HepG2 (cell line): ENCODE results near the gene ANTXR1. TPM values are rescaled to one million over a fixed set of nuclear protein-coding genes. Genes with fewer than 3 reads are reported as not detected.
A peak's percentile ranks its signal among the peaks of the same experiment; 100 is the strongest.

Experiments
- ATAC-seq: fragments of 200-7000 bp; cut with Tn5 transposase; 3 replicates; pipeline ENCODE4 v1.9.1; 2020; ENCODE audit warnings: mild to moderate bottlenecking, moderate library complexity
- BruUV-seq: library from RNA; stranded (reverse); fragments of 400-500 nt; replicated peaks from 2 replicates; lab custom pipeline; 2021; lab: Mats Ljungman, UMichigan
- CTCF ChIA-PET: fragments of 300-600 bp; formaldehyde crosslinking; extraction: SDS; loops from one replicate; lab custom pipeline; 2021; ENCODE audit warnings: low total read pairs, inconsistent platforms, low intra/inter-chr PET ratio; lab: Yijun Ruan, JAX
- POLR2A ChIA-PET: fragments of 350-600 bp; sonication (Branson Sonifier 250); formaldehyde crosslinking; loops from one replicate; lab custom pipeline; 2020; ENCODE audit warnings: antibody characterized with exemption, inconsistent platforms; lab: Yijun Ruan, JAX
- DNase-seq: peaks from one replicate; pipeline ENCODE4 v3.0.0-alpha.2; 2015; ENCODE audit warnings: low spot score
- FAIRE-seq: peaks from 3 replicates; lab custom pipeline; 2011; peaks lifted over from hg19 to GRCh38; lab: Jason Lieb, UNC
- H2AFZ ChIP-seq: one replicate; pipeline ENCODE4 v1.6.1; 2011; ENCODE audit warnings: low read length, inconsistent platforms
- H3K27ac ChIP-seq: fragments of 300-600 bp; 3 replicates; pipeline ENCODE4 v1.8.0; 2011; ENCODE audit warnings: mixed run types, mild to moderate bottlenecking, mixed read lengths, low read length, inconsistent platforms; ENCODE audit not compliant: insufficient read depth; ENCODE audit errors: extremely low read length
- H3K27me3 ChIP-seq, 2 experiments: fragments of 200-600 bp in 1 of 2; 2 replicates in 1 of 2; 3 replicates in 1 of 2; pipeline versions ENCODE4 v1.6.0 to v1.8.0; 2011; ENCODE audit warnings: low read length in 2 of 2, mild to moderate bottlenecking in 2 of 2, moderate library complexity in 2 of 2, inconsistent platforms in 1 of 2; ENCODE audit not compliant: insufficient read depth in 2 of 2, control insufficient read depth in 1 of 2
- H3K36me3 ChIP-seq, 2 experiments: fragments of 200-600 bp in 1 of 2; replicated peaks in 1 of 2; 2 replicates in 1 of 2; 3 replicates in 1 of 2; pipeline versions ENCODE4 v1.5.1 to v1.8.0; 2011; ENCODE audit warnings: low read length in 2 of 2, inconsistent platforms in 1 of 2; ENCODE audit not compliant: insufficient read depth in 2 of 2, control insufficient read depth in 1 of 2
- H3K4me1 ChIP-seq: 2 replicates; pipeline ENCODE4 v1.5.1; 2012; ENCODE audit warnings: low read length, inconsistent platforms; ENCODE audit not compliant: insufficient read depth
- H3K4me2 ChIP-seq: 2 replicates; pipeline ENCODE4 v1.6.0; 2011; ENCODE audit warnings: low read depth, low read length, inconsistent platforms
- H3K4me3 ChIP-seq, 3 experiments: fragments of 200-600 bp in 1 of 3; sonication (generic), shearing (Covaris generic) in 1 of 3; replicated peaks in 1 of 3; 2 replicates each; pipeline ENCODE4 v1.5.1; 2011 to 2016; ENCODE audit warnings: low read length in 3 of 3, inconsistent platforms in 2 of 3, low read depth in 2 of 3, mild to moderate bottlenecking in 2 of 3, control low read depth in 1 of 3, mixed read lengths in 1 of 3; ENCODE audit not compliant: insufficient read depth in 1 of 3
- H3K79me2 ChIP-seq: one replicate; pipeline ENCODE4 v1.6.1; 2011; ENCODE audit warnings: low read length, inconsistent platforms; ENCODE audit not compliant: insufficient read depth
- H3K9ac ChIP-seq: 2 replicates; pipeline ENCODE4 v1.6.0; 2011; ENCODE audit warnings: mild to moderate bottlenecking, low read depth, low read length, inconsistent platforms; ENCODE audit not compliant: insufficient read depth
- H3K9me3 ChIP-seq: 2 replicates; pipeline ENCODE4 v1.5.1; 2012; ENCODE audit warnings: mild to moderate bottlenecking, low read length
- H4K20me1 ChIP-seq: 2 replicates; pipeline ENCODE4 v1.6.0; 2011; ENCODE audit warnings: inconsistent platforms, mild to moderate bottlenecking, low read length, moderate library complexity; ENCODE audit not compliant: insufficient read depth
- ATF4 ChIP-seq, 2 experiments: fragments of 450-650 bp in 1 of 2; sonication (generic) in 1 of 2; formaldehyde crosslinking; IDR thresholded peaks; 2 replicates each; pipeline versions ENCODE4 v1.5.0 to v1.8.0; 2020 to 2022; ENCODE audit warnings: mild to moderate bottlenecking in 1 of 2, missing genetic modification reagents in 1 of 2
- PAX8 ChIP-seq: sonication (generic); formaldehyde crosslinking; IDR thresholded peaks from 2 replicates; pipeline ENCODE4 v1.8.0; 2022; ENCODE audit warnings: mild to moderate bottlenecking, missing genetic modification reagents, borderline replicate concordance
- PCBP2 ChIP-seq: fragments of 200-400 bp; formaldehyde crosslinking; optimal IDR thresholded peaks from 2 replicates; pipeline ENCODE3; 2018; ENCODE audit warnings: low read length, low read depth; ENCODE audit not compliant: poor library complexity, severe bottlenecking
- PLRG1 ChIP-seq: fragments of 450-650 bp; conservative IDR thresholded peaks from 2 replicates; pipeline ENCODE4 v1.6.1; 2016
- PPARG ChIP-seq: conservative IDR thresholded peaks from 2 replicates; pipeline ENCODE4 v1.6.1; 2016; ENCODE audit warnings: missing biosample characterization, missing genetic modification reagents
- SAFB2 ChIP-seq: sonication (generic); formaldehyde crosslinking; IDR thresholded peaks from 2 replicates; pipeline ENCODE4 v1.5.1; 2020; ENCODE audit warnings: missing genetic modification reagents, low read depth, mild to moderate bottlenecking, borderline replicate concordance
- TSC22D2 ChIP-seq: sonication (generic); formaldehyde crosslinking; IDR thresholded peaks from 2 replicates; pipeline ENCODE4 v1.5.1; 2020; ENCODE audit warnings: missing genetic modification reagents, mild to moderate bottlenecking, borderline replicate concordance
- ZNF782 ChIP-seq: sonication (generic); formaldehyde crosslinking; IDR thresholded peaks from 2 replicates; pipeline ENCODE4 v1.4.0; 2020; ENCODE audit warnings: missing genetic modification reagents, mild to moderate bottlenecking, borderline replicate concordance
- ZNF816 ChIP-seq: sonication (generic); formaldehyde crosslinking; IDR thresholded peaks from 2 replicates; pipeline ENCODE4 v1.8.0; 2022; ENCODE audit warnings: missing genetic modification reagents, mild to moderate bottlenecking, borderline replicate concordance
- WGBS: methylation state at CpG from one replicate; pipeline ENCODE4 v1.1.6; 2017; ENCODE audit warnings: low lambda C conversion rate; 5-methylcytosine and 5-hydroxymethylcytosine counted together
- in situ Hi-C: cut with HindIII; loops from 2 replicates; pipeline ENCODE4 v1.10.0; 2017; ENCODE audit warnings: low pct_unique_long_range_greater_than_20kb; ENCODE audit not compliant: extremely low pct_ligation_motif_present
- intact Hi-C: fragments of 100-400 bp; cut with micrococcal nuclease; formaldehyde crosslinking; loops from one replicate; pipeline ENCODE4 v1.10.0; 2022; ENCODE audit not compliant: unreplicated experiment
- polyA plus RNA-seq, 8 experiments: library from polyadenylated mRNA; depleted of rRNA in 3 of 8; stranded (reverse) in 7 of 8; unstranded in 1 of 8; fragments of >200 nt; fragmentation: Illumina TruSeq in 4 of 8; extraction: Trizol in 4 of 8; gene quantifications; 2 replicates each; pipeline versions ENCODE4 v1.2.1 to v1.2.3, GENCODE V29; 2011 to 2016; ENCODE audit warnings: low read depth in 4 of 8, missing spikeins in 1 of 8, mixed read lengths in 1 of 8; ENCODE audit not compliant: insufficient read depth in 1 of 8
- total RNA-seq, 5 experiments: library from RNA; depleted of rRNA; stranded (reverse); fragments of >200 nt; fragmentation: Illumina TruSeq; extraction: Trizol; gene quantifications; 2 replicates each; pipeline ENCODE4 v1.2.3, GENCODE V29; 2016; ENCODE audit warnings: low read depth in 1 of 5
- TF ChIP-seq, protein P1 (sequence below): sonication (generic); formaldehyde crosslinking; IDR thresholded peaks from 2 replicates; pipeline ENCODE4 v1.5.1; 2020; ENCODE audit warnings: mild to moderate bottlenecking, missing genetic modification reagents

The ANTXR1 gene
- total and polyA plus RNA-seq, 2 of the 13 experiments (the other 11 are each of a cell fraction or from before 2014, with no cell fraction given): 4.5 to 12.7 TPM

DNA sequence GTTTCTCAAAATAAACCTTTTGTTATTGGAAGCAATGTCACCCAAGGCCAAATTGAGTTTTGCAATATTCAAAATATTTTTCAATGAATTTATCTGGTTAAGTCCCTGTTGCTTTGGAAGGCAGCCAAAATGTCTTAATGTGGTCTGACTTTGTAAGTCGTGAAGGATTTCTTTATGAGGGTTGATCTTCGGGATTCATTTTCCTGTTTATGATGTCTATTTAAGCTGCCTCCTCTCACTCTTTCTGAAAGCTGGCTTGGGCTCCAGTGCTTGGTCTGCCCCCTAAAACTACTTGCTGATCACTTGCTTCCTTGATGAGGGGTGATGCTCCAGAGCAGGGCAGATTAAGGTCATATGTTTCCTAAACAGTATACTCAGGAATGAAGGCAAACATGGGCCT, 141.1 kb downstream of the ANTXR1 start:
- WGBS: 65% methylated on average over 2 of the region's 2 CpGs
- no peaks in the 10 kb centered on the region for H3K9me3 ChIP-seq
- no peaks in the 10 kb centered on the region for H3K27me3 ChIP-seq
- FAIRE-seq: peak; percentile 28
- CTCF ChIA-PET: no interaction called here
- in situ Hi-C loops: no loop called here
- BruUV-seq: no TSS peak
- H4K20me1 ChIP-seq: no peaks in the 10 kb centered on the region
- no peak overlapping the region for H2AFZ ChIP-seq
- POLR2A ChIA-PET: no interaction called here
- intact Hi-C loops: no loop called here
- TF ChIP-seq, protein P1, sequence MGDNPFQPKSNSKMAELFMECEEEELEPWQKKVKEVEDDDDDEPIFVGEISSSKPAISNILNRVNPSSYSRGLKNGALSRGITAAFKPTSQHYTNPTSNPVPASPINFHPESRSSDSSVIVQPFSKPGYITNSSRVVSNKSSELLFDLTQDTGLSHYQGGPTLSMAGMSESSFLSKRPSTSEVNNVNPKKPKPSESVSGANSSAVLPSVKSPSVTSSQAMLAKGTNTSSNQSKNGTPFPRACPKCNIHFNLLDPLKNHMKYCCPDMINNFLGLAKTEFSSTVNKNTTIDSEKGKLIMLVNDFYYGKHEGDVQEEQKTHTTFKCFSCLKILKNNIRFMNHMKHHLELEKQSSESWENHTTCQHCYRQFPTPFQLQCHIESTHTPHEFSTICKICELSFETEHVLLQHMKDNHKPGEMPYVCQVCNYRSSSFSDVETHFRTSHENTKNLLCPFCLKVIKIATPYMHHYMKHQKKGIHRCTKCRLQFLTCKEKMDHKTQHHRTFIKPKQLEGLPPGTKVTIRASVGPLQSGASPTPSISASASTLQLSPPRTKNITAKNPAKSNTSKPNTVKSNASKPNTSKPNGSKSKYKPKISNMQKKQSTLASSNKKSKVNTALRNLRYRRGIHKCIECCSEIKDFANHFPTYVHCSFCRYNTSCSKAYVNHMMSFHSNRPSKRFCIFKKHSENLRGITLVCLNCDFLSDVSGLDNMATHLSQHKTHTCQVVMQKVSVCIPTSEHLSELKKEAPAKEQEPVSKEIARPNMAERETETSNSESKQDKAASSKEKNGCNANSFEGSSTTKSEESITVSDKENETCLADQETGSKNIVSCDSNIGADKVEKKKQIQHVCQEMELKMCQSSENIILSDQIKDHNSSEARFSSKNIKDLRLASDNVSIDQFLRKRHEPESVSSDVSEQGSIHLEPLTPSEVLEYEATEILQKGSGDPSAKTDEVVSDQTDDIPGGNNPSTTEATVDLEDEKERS: no peak
- TF ChIP-seq PLRG1: no peak
- TF ChIP-seq, all 625 proteins: peak for 0
- no peak overlapping the region for H3K27ac ChIP-seq
- peaks cover 18% of the 10 kb centered on the region for H3K4me1 ChIP-seq
- H3K36me3 ChIP-seq: no peaks in the 10 kb centered on the region; a peak in 2 of 5 replicates
- H3K4me2 ChIP-seq: no peak overlapping the region
- DNase-seq (no peak), ATAC-seq (no peak)
- H3K9ac ChIP-seq: no peak overlapping the region
- no peak overlapping the region for H3K4me3 ChIP-seq
- no peaks in the 10 kb centered on the region for H3K79me2 ChIP-seq

- no TSS peak for BruUV-seq
- H3K4me3 ChIP-seq: no peak overlapping the region
- H3K27me3 ChIP-seq: no peaks in the 10 kb centered on the region
- FAIRE-seq (no peak), DNase-seq (no peak), ATAC-seq (no peak)
- no peaks in the 10 kb centered on the region for H3K9me3 ChIP-seq
- no peaks in the 10 kb centered on the region for H3K79me2 ChIP-seq
- TF ChIP-seq ZNF816 (CRISPR knock-in tag) (no peak), PAX8 (no peak), PPARG (no peak), ATF4 (CRISPR knock-in tag; IDR thresholded peaks at IDR 0.05) (no peak), ZNF782 (CRISPR knock-in tag) (no peak), SAFB2 (CRISPR knock-in tag) (no peak), PCBP2 (no peak), TSC22D2 (CRISPR knock-in tag) (no peak)
- H2AFZ ChIP-seq: no peak overlapping the region
- no peaks in the 10 kb centered on the region; a peak in 3 of 5 replicates for H3K36me3 ChIP-seq
- intact Hi-C loops: no loop called here
- H3K4me2 ChIP-seq: no peak overlapping the region
- H3K4me1 ChIP-seq: peaks cover 36% of the 10 kb centered on the region
- POLR2A ChIA-PET: no interaction called here
- 86% methylated on average over 10 of the region's 10 CpGs for whole genome bisulfite sequencing
- in situ Hi-C loops: no loop called here
- no peaks in the 10 kb centered on the region for H4K20me1 ChIP-seq
- H3K27ac ChIP-seq: no peak overlapping the region
- CTCF ChIA-PET: no interaction called here
- H3K9ac ChIP-seq: no peak overlapping the region
These were observed 143.6 kb downstream of the ANTXR1 start for GRCh38 chr2:69156624-69157023.
